CD4-positive, alpha-beta T cell treated with Interleukin-12 subunit alpha and Interleukin-12 subunit beta, for 1 hour (primary cell): Measurements from ENCODE around the gene GALNT17.

ENCODE experiments used
- DNase-seq: peaks from one replicate; pipeline ENCODE4 v3.0.0-alpha.2; 2020

Gene GALNT17

DNA sequence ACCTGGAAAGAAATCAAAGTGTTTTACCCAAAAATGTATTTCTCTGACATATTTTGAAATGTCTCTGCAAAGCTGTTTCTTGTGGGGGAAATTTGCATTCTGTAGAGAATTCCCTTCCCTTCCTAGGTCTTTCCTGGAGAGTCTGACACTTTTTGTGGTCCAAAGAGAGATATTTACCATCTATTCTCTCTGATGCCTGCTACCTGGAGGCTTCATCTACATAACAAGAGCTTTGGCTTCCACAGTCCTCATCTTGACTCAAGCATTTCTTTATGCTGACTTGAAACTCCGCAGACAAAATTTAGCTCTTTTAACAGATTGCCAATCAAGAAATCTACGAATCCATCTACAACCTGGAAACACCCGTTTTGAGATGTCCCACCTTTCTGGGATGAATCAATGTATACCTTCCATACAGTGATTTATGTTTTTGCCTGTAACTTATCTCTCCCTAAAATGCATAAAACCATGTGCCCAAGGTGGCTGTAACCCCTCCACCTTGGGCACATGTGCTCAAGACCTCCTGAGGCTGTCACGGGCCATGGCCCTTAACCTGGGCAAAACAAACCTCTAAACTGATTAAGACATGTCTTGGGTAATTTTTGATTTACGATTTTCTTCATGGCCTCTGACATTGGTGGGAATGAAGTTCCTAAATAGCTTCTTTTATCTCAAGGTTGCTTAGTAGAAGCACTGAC lies 334.7 kb downstream of the GALNT17 start:
- no peak for DNase-seq

DNA sequence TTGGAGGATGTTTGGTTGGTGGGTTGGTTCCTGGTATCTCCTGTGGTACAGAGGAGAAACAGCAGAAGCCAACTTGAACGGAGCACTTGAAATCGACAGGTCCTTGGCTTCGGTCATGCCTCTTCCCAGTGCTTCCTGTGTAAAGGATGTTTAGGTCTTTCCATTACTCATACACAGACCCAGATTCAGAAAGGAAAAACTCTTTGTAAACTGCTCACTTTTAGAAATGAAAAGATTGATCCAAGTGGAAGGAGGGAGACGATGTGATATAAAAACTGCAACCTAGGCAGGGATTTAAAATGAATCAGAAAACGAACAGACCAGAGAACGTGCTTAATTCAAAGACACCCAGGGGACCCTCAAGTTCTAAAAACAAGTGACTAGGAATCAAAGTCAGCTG lies 338.4 kb downstream of the GALNT17 start:
- DNase-seq: no peak

DNA sequence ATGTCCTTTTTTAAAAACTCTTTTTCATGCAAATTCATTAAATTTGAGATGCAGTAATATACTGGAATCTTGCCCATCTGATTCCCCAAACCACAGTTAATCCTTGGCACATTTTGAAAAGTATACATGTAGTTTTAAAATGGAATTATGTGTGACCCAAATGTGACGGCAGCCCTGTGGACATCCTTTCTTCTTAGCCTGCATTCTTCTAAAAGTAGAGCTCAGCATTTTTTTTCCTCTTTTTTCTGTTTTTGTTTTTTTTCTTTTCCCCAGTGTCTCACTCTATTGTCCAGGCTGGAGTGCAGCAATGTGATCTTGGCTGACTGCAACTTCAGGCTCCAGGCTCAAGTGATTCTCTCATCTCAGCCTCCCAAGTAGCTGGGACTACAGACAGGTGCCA lies 338.9 kb downstream of the GALNT17 start:
- no peak for DNase-seq

DNA sequence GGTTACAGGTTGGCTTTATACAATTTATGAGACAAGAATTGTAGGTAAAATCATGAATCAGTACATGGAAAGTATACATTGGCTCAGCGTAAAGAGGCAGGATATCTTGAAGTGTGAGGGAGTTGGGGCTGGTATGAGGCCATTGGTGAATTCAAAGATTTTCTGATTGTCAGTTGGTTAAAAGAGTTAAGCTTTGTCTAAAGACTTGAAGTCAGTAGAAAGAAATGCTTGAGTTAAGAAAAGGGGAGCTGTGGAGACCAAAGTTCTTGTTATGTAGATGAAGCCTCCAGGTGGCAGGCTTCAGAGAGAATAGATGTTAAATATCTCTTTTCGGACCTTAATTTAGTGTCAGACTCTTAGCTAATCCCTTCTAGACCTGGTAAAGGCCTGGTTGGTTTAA lies 341.0 kb downstream of the GALNT17 start:
- no peak for DNase-seq

DNA sequence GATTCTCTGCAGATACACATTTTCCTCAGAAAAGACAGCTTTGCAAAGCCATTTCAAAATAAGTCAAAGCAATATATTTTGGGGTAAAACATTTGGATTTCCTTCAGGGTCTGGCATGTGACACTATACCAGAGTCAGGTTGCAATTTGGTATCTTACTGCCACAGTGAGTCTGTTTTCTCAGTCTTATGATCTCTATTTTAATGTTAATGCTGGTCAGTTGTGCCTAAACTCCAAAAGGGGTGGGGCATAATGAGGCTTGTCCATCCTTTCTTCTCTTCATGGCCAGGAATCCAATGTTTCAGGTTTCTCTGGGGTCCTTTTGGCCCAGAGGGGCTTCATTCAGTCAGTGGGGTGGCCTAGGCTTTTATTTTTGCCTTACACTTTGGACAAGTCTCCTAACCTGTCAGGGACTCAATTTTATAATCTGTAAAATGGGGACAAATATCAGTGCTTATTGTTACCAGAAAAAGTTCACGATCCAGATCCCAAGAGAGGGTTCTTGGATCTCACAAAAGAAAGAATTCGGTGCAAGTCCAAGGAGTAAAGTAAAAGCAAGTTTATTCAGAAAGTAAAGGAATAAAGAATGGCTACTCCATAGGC lies 341.5 kb downstream of the GALNT17 start:
- no peak for DNase-seq

DNA sequence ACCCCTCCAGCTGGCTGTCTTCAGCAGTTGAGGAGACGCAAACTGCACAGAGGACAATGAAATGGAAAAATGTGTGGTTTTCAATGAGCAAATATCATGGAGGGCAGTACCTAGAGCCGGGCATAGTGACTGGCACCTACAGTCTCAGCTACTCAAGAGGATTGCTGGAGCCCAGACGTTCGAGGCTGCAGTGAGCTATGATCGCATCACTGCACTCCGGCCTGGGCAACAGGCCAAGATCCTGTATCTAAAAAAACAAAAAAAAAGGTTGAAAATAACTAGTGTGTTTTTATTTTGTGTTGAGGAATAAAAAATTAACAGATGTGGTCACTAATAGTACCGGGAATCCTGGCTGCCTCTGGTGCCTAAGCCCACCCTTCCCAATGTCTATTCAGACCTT lies 345.5 kb downstream of the GALNT17 start:
- no peak for DNase-seq

DNA sequence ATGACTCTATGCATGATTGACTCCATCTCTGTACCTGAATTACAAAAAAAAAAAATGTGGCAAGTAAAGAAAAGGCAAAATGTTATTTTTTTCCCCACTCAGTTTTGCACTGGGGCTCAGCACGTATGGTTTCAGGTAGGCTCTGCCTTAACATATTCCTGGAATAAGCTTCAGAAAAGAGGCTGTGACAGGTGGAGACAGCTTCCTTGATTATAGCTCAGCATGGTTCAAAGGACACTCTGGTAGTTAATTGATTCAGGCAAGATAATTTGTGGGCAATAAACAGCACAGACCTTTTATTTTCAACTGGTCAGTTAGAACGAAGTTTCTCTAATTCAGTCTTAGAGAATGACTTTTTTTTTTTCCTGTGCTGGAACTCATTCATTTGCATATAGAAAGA lies 347.3 kb downstream of the GALNT17 start:
- no peak for DNase-seq

DNA sequence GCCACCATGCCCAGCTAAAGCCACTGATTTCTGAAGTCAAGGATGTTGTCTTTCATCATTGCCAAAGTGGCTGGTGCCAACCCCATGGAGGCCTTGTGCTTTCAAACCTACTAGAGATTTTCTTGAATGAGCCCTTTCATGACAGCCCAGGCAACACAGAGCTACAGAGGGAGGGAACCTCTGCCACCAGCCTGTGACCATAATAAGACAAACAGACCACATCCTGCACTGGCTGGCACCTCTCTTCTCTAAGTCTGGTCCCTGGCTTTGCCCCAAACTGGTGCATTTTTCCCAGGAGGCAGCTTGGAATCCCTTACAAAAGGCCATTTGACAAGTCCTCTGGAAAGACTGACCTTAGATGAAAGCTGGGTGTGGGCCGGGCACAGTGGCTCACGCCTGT lies 348.8 kb downstream of the GALNT17 start:
- no peak for DNase-seq

DNA sequence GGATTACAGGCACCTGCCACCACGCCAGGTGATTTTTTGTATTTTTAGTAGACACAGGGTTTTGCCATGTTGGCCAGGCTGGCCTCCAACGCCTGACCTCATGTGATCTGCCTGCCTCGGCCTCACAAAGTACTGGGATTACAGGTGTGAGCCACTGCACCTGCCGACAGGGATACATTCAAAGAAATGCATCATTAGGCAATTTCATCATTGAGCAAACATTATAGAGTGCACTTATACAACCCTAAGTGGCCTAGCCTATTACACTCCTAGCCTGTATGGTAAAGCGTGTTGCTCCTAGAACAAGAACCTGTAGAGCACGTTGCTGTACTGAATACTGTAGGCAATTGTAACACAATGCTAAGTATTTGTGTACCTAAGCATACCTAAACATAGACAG lies 350.3 kb downstream of the GALNT17 start:
- DNase-seq: no peak

DNA sequence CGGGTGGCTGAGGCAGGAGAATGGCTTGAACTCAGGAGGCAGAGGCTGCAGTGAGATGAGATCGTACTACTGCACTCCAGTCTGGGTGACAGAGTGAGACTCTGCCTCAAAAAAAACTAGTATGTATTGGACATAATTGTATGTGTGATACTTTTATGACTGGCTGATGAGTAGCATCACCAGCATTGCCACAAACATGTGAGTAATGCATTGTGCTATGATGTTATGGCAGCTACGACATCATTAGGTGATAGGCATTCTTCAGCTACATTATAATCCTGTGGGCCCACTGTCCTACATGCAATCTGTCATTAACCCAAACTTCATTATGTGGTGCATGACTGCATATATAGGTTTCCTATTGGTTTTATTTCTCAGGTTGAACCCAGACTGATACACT lies 352.4 kb downstream of the GALNT17 start:
- no peak for DNase-seq

DNA sequence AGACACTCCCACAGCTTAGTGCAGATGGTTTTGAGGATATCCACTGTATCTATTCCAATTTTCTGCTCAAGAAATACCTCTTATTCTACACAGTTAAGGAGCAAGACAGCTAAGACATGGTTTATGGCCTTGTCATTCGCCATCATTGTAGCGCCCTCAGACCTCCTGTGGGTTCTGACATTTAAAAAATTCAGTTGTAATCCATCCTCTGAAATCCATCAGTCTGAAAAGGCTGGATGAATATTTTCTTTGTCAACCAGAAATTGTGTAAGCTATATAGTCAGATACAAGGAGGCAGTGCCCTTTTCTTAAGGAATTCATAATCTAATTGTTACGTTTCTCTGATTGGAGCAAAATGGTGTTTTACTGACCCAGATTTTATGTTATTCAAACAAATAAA lies 353.6 kb downstream of the GALNT17 start:
- no peak for DNase-seq

DNA sequence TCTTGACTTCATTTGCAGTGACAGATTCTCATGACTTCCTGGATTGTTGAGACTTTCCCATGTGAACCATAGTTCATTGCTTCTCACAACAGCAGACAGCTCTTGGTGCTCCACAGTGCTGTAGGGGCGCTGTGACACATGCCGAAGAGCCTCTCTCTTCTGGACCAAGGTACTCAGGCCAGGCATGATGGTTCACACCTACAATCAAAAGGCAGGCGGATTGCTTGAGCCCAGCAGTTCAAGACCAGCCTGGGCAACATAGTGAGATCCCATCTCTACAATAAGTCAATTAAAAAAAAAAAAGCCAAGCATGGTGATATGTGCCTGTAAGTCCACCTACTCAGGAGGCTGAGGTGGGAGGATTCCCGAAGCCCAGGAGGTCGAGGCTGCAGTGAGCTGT lies 354.5 kb downstream of the GALNT17 start:
- DNase-seq: no peak

DNA sequence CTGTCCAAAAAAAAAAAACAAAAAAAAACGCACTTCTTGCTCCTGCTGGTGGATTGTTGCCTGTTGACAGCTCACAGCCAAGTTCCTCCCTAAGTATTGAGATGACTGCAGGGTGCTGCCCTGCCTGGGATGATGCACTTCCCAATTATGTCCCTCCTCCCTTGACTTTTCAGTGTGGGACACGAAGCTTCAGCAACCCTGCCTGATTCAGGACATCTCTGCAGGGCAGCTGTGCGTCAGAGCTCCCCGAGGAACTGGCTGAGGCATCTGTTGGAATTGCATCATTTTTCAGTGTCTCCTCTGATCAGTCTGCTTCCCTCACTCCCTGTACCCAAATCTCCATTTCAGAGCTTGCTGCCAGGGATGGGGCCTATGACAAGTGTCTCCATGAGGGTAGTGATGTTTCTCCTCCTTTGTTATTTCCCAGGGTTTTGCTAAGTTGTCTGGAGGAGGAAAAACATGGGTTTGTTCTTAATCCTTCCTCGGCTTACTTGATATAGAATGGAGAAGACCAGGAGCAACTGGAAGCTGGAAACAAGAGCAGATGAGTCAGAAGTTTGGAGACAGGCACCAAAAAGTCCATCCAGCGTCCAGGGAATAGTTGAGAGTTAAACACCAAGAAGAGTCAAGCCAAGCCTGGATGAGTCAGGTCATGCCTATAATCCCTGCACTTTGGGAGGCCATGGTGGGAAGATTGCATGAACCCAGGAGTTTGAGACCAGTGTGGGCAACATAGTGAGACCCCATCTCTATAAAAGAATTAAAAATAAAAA lies 355.1 kb downstream of the GALNT17 start:
- no peak for DNase-seq

DNA sequence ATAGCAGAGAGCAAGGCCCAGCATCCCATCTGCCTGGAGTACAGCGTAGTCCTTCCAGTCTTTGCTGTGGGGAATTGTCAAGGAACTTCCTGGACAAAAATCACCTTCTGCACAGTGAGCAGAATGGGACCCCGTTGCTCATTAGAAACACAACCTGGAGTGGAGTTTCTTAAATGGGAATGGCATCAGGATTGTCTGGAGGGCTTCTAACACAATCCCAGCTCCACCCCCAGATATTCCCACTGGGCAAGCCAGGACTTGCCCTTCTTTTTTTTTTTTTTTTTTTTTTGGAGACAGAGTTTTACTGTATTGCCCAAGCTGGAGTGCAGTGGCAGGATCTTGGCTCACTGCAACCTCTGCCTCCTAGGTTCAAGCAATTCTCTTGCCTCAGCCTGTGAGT lies 356.4 kb downstream of the GALNT17 start:
- DNase-seq: no peak

DNA sequence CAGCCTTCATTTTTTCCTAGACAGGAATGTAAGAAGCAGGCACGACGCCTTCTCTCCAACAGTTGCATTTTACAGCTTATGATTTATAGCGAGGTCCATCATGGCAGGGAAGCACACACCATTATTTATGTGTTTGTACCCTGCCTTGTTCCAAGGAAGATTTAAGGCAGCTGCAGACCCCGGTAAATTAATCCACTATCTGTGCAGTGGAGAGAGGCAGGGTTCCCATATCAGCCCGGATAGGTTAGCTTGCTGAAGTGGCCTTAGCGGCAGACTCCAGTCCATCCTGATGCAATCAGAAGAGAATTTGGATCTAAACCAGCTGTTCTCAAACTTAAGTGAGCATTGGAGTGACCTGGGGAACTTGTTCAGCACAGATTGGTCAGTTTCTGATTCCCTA lies 359.4 kb downstream of the GALNT17 start:
- no peak for DNase-seq

DNA sequence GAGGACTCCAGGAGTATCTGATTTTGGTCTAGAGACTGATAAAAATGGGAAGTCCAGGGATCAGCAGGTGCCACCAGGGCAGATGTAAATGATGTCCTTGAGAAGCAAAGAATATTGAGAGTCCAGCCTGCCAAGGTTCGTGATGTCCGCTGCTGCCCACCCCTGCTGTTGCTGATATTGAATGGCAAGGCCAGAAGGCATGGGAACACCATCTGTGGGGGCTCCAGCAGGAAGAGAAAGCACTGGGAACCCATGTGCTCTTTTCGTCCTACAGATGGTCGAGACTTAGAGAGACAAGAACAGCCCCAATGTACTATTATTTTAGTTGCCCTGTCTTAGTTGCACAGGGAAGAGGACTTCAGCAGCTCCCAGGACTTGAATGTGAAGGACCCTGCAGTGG lies 363.9 kb downstream of the GALNT17 start:
- no peak for DNase-seq

DNA sequence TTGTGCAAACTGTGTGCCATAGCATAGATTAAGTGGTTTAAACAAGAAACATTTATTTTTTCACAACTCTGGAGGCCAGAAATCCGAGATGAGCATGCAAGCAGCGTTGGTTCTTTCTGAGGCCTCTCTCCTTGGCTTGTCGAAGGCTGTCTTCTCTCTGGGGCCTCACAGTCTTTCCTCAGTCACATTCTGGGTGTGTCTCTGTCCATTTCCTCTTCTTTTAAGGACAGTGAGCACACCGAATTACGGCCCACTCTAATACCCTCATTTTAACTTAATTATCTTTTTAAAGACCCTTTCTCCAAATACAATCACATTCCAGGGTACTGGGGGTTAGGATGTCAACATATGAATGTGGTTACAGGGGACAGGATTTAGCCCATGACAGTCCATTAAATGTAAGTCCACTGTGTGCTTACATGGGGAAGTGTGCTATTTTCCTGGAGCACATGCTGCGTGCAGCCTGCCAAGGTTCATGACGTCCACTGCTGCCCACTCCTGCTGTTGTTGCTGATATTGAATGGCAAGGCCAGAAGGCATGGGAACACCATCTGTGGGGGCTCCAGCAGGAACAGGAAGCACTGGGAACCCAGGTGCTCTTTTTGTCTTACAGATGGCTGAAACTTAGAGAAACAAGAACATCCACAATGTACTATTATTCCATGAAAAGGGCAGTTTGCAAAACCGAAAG lies 365.5 kb downstream of the GALNT17 start:
- DNase-seq: no peak

DNA sequence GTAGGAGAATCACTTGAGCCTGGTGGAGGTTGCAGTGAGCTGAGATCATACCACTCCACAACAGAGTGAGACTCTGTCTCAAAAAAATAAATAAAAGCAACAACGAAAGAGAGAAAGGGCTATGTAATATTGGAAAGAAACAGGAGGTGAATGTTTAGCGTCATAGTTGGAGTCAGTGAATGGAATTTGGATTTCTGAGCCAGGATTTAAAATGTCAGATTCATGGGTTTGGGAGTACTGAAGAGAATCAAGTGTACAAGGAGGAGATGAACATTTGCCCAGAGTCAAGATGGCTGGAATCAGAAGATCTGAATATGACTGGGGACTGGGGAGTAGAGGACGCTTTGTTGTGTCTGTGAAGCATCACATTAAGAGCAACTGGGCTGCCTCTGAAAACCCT lies 366.4 kb downstream of the GALNT17 start:
- no peak for DNase-seq

DNA sequence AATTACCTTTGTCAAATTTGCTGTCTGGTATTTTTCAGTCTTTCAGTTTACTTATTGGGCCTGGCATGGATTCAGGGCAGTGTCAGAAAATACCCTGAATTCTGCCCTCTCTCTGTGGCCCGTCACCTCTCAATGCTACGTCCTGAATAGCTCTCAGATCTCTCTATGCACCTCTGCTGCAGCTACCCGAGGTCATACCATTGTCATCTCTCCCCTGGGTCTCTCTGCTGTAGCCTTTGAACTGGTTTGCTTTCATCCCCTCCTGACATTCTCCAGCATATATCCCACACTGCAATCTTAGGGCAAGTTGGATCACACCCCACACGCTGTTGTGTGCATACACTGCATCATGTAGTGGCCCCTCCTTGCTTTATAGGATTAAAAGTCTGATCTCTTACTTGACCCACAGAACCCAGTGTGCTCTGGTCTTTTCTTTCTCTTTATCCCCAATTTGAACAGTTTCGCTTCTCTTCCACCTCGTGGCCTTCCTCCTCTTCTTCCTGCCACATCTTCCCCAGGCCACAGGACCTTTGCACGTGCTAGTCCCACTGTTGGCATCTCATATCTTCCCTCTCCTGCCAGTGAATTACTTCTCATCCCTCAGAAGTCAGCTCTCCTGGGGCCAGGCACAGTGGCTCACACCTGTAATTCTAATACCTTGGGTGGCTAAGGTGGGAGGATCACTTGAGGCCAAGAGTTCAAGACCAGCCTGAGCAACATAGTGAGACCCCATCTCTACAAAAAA lies 372.9 kb downstream of the GALNT17 start:
- DNase-seq: no peak

DNA sequence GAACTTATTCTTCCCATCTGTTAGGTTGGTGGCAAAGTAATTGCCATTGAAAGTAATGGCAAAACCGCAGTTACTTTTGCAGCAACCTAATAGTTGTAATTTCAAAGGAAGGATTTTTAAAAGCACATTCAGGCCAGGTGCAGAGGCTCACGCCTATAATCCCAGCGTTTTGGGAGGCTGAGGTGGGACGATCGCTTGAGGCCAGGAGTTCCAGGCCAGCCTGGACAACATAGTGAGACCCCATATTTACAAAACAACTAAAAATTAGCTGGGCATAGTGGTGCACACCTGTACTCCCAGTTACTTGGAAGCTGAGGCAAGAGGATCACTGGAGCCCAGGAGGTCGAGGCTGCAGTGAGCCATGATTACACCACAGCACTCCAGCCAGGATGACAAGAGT lies 374.9 kb downstream of the GALNT17 start:
- DNase-seq: no peak

DNA sequence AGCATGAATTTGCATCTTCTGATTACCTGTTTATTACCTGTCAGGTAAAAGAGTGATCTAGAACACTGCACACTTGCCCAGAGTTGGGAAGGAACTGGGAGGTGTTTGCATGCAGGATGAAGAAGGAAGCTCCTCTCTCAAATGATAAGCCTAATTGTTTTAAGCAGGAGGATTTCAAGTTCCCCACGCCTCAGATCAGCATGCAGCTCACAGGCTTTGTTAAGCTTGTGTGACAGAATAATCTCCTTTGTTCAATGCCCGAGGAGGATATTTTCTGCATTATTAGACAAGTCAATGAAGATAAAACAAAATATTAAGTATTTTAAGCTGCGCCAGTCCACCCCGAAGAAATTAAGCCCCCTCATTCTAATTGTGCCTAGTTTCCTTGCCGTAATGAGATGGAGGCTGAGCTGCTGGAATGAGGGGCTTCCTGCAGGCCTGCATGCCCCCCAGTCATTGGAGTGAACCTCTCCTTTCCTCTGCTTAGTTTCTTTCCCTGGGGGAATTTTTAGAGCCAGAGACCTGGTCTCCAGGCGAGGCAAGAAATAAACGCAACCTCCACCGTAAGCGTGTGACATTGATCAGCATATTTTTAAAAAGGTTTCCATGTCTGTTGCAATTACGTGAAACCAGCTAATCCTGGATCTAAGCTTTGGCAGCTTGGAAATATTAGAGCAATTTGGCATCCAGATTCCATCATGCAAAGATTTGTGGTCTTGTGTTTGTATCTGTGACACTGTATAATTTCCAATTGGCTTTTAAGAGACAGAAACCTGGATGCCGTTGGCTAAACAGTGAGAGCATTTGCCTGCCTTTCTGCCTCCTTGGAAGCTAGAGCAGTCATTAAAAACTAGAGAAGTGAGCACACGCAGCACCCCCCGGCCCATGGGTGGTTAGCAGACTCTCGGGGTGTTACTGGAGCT lies 376.0 kb downstream of the GALNT17 start:
- no peak for DNase-seq

DNA sequence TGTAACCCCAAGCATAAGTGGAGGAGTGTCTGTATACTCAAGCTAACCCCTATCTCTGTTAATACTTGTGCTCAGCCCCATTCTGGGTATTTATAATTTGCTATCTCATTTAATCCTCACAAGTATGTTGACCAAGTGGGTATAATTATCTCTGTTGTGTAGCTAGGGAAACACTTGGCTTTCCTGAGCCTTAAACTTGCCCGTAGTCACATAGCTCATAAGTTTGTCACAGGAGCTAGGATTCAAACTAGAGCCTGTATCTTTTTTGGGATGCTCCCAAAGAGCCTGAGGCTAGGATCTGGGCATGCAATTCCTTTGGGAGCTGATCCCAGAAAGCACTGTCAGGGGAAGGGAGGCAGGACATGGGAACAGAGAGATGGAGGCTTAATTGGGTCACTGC lies 377.4 kb downstream of the GALNT17 start:
- no peak for DNase-seq
